Suppressor macrophage treated with lipopolysaccharide for 4 hours (primary cell): ENCODE results near the gene VIT.

Experiments
- DNase-seq: peaks from one replicate; pipeline ENCODE4 v3.0.0-alpha.2; 2020

Gene VIT, protein sequence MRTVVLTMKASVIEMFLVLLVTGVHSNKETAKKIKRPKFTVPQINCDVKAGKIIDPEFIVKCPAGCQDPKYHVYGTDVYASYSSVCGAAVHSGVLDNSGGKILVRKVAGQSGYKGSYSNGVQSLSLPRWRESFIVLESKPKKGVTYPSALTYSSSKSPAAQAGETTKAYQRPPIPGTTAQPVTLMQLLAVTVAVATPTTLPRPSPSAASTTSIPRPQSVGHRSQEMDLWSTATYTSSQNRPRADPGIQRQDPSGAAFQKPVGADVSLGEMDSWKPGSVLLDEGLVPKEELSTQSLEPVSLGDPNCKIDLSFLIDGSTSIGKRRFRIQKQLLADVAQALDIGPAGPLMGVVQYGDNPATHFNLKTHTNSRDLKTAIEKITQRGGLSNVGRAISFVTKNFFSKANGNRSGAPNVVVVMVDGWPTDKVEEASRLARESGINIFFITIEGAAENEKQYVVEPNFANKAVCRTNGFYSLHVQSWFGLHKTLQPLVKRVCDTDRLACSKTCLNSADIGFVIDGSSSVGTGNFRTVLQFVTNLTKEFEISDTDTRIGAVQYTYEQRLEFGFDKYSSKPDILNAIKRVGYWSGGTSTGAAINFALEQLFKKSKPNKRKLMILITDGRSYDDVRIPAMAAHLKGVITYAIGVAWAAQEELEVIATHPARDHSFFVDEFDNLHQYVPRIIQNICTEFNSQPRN

DNA sequence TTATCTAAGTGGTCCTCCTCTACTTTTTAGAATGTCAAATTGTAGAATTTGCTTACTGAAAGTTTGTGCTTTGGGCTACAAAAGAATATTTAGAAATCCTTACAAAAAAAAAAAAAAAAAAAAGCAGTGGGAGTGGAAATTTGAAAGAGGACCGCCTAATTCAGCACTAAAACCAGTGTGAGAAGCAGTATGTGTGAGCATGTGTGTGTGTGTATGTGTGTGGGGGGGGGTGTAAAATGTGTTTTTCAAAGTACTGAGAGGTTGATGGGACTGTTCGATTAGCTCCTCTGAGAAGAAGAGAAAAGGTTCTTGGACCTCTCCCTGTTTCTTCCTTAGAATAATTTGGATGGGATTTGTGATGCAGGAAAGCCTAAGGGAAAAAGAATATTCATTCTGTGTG is at the start of gene VIT:
Gene VIT (plus strand): TSS at position 175 of the 400 bp plus-strand sequence. CDS start 19,664 bp downstream, outside the sequence.
- no peak for DNase-seq

DNA sequence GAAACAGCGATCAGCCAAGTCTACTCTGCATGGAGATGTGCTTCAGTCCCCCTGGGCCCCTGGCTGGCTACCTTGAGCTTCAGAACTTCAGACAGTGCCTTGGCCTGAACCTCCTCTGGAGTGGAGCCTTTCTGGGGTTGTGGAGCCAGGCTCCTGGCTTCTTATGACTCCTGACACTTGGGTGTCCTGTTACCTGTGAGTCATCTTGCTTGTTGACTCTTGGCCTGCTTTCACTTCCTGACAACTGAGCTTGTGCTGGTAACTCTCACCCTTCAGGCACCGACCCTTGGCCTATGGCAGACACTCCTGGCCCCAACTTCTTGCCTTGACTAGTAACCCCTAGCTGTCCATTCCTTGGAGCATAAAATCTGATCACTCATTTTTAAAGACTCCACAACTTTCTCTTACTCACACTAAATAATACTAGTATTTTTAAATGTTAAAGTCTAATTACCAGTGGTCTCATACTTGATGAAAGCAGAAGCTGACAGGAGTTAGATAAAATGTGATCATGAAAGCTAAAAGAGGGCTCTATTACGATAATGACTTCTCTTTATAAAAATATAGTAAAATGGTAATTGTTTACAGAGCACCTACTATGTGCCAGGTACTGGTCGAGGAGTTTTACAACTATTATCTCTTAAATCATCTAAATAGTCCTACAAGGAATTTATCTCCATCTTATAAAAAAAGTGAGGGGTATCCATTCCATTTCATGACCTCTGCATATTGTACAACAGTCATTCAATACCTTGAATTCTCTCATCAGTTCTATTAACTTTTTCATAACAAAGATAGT is 46.3 kb upstream of the VIT start:
- peak; percentile 52 for DNase-seq

DNA sequence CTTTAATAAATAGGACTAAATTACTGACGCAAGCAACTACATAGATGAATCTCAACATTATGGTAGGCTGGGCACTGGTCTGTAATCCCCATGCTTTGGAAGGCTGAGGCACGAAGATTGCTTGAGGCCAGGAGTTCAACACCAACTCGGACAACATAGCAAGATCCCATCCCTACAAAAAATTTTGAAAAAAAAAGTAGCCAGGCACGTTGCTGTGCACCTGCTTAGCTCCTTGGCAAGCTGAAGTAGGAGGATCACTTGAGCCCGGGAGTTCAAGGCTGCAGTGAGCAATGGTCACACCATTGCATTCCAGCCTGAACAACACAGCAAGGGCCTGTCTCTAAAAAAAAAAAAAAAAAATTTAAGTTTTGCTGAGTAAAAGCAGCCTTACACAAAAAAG is 43.4 kb upstream of the VIT start:
- no peak for DNase-seq

DNA sequence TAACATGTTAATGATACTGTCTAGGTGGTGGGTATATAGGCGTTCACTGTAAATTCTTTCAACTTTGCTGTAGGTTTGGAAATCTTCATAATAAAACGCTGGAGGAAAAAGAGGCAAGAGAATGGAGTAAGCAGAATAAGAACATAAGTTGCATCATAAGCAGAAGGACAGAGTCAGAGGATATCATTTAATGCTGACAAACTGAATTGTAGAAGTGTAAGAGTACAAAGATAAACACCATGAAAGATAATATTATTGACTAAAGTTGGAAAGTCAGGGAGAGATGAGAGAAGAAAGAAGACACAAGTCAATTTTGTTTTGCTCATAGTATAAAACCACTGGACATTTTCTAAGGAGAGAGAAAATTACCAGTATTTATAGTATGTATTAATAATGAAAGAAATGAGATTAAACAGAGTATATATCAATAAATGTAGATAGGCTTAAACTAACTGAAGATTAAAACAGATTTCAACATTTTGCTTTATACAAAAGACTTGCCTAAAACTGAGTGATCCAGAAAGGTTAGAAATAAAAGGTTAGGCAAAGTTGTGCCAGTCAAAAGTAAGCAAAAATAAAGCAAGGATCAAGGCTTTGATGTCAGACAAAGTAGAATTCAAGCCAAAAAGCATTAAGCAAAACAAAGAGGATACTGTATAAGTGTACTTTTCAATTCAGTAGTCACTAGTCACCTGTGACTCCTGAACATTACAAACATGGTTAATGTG is 42.4 kb upstream of the VIT start:
- DNase-seq = no peak

DNA sequence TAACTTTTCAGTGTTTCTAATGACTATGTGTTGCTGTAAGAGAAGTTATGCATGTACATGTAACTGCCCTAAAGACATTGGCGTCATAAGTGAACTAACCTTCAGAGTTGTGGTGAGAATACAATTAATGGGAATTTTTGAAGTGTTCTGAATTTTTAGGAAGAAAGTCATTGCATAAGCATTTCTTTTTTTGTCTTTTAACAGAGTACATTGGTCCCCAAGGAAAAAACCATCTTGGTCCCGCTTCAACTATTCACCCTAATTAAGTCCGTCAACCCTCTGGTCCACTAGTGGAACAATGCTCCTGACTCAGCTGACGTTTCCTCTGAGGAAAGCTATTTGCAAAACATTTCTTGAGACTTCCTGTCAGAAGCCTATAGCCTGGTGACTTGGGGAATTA is 41.1 kb upstream of the VIT start:
- no peak for DNase-seq

DNA sequence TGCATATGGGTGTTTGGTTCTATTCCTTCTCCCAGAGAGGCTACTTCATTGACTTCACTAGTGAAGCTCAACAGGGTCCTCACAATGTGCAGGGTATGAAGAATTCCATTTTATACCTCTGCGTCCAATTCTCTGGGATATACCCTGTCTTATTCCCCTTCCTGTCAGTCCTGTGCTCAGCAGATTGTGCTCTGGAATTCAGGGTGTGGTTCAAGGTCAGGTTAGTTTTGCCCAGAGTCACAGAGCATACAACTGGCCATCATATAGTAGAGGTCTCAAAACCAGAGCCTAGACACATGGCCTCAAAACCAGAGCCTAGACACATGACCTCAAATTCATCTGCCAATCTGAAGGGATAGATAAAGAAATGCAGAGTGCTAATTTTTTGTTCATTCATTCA is 38.8 kb upstream of the VIT start:
- DNase-seq = no peak

DNA sequence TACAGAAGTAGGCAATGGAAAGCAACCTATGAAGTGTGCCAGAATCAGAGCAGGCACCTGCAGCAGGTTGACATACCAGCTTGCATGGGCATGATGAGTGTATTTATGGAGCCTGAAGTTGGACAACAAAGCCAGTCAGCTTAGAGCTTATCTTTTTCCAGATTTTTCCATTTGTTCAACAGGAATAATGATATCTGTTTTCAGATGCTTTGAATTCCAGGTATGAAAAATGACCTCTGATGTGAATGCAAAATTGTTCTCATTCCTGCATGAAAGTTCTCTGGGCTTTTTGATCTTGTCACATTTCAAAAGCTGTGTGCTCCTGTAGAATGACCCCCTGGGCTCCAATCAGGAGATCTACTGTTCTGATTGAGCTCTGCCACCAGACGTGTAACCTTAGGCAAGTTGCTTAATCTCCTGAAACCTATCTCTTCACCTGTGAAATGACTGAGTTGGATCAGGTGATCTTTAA is 38.2 kb upstream of the VIT start:
- DNase-seq = no peak

DNA sequence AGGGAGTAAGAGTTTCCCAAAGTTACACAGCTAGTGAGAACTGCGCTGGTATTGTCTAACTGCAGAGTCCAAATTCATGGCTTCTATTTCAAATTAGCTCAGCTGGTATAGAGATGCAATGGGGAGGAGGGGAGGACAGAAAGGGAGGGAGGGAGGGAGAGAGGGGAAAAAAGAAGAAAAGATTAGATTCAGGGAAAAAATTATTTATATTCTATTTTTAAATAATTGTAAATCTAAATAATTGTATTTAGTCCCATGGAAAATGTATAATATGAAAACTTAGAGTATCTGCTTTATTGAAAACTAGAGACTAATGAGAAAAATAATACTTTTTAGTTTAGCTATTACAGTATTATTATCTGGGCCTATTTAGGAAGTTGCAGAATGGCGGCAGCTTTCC is 37.3 kb upstream of the VIT start:
- DNase-seq = no peak

DNA sequence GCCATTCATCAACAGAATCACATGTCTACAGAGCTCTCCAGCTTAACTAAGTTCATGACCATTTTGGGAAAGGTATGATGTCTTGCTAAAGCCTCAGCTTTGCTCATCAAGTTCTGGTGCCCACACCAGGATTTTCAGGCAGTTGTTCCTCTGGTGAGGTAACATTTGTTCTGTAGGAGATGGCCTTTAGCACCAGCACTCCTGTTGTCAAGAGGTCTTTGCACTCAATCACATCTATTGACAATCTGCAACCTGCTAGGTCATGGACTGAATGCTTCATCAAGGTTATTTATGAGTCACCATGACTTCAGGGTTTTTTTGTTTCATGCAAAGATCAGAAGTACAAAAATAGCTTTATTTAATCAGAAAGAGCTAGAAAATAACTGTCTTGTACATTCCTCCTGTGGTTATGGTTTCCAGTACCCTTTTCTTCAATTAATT is 36.6 kb upstream of the VIT start:
- no peak for DNase-seq

DNA sequence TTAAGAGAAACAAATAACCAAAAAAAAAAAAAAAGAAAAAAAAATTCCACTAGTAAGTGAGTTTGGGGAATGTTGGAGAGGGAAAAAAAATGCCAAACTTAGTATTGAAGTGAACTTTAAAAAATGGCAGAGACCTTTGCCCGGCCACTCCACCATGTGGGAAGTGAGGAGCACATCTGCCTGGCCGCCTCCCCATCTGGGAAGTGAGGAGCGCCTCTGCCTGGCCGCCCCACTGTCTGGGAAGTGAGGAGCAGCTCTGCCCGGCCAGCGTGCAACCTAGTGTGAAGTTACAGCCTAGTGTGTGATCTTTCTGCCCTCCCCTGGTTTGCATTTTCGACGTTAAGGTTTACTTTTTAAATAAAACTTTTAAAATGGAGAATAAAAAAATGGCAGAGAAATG is 33.9 kb upstream of the VIT start:
- DNase-seq = no peak

DNA sequence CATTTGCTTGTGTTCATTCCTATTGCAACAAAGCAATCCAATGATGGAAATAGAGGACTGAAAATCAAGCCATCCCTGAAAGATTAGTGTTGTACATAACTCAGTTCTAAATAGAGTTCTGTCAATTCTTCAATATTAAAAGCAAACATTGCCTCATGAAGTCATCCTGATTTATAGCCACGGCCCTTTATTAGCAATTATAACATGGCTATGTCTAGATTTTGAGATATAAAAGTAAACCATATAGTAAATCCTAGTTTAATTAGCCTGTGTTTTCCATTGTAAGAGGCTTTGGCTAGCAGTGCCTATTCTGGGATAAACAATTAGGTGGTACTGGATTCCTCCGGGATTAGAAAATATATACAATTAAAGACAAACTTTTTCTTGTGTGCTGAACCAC is 33.2 kb upstream of the VIT start:
- no peak for DNase-seq

DNA sequence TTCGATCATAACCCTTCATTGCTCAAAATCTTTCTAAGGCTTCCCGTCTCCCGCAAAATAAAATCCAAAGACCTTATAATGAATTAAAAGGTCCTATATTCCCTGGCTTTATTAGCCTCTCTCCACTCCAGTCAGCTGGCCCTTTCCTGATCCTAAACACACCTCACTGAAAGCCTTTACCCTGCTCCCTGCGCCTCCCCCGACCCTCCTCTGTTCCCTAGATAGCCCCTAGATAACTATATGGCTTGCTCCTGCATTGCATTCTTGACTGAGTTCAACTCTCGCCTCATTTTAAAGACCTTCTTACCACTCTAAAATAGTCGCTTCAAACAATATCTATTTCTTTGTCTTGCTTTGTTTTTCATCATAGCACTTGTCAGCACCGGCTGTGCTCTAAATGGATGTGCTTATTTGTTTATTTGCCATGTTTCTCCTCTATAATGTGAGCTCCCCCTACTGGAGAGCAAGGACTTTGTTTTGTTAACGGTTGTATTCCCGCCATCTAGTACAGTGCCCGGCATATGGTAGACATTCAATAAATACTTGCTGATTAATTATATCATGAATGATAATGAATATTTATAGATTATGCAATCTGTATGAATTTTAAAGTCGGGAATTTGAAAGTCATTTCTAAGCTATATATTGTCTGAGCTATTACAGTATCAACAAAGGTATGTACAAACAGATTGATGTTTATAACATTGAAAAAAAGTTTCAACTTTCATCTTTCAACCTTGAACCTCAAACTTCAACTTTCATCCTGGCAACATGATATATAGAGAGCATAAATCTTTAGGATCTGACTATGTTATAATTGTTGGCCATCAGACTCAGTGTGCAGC is 32.4 kb upstream of the VIT start:
- DNase-seq = peak; percentile 66

DNA sequence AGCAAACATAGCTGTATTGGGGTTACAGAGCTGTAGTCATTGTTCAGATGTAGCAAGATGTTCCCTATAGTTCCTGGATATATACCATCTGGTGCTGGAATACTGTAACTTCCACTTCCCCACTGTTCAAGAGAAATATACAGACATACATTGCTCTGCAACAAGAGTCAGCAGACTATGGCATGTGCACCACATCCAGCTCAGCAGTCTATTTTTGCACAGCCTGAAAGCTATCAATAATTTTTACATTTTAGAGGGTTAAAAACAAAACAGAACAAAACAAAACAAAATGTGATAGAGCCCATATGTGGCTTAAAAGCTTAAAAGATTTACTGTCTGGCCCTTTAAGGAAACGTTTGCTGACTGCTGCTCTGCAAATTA is 31.8 kb upstream of the VIT start:
- no peak for DNase-seq

DNA sequence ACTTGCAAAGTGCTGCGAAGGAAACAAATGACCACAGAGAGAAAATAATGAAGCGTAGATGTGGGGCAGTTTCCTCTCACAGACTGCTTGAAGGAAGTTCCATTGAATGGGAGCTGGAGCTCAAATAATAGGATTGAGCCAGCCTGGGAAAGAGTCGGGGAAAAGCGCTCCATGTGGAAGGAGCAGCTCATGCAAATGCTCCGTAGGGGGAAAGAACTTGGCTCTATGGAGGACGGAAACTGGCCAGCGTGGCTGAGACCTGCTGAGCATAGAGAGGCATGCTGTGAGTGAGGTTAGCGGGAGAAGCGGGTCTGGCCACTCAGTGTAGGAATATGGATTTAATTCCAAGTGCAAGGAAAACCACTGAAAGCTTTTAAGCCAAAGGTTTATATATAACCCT is 28.6 kb upstream of the VIT start:
- no peak for DNase-seq

DNA sequence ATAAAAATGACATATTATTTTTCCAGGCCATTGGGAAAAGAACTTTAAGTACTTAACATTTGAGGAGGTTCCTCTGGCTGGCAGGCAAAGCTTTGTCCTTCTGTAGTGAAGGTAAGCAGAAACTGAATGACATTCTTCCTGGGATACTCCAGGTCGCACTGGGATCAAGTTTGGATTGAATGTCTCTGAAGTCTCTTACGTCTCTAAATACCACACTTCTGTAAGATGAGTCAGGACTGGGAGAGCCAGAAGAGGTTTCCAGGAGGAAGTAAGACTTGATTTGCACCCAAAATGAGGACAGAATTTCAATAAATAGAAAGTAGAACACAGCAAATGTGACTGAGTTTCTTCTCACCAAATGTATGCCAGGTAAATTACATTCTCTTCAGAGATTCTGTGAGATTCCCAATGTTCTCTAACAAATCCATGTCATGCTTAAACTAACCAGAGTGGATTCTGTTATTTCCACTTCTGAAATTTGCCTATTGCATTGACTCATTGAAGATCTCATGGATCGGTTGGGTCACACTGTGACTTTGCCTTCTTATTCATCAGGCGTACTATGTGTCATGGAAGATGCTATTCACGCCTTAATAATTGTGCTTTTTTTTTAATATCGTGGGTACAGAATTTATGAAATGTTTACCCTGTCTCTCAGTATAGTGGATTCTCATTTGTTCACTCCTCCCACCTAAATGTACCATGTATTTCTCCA is 25.5 kb upstream of the VIT start:
- DNase-seq = peak; percentile 16

DNA sequence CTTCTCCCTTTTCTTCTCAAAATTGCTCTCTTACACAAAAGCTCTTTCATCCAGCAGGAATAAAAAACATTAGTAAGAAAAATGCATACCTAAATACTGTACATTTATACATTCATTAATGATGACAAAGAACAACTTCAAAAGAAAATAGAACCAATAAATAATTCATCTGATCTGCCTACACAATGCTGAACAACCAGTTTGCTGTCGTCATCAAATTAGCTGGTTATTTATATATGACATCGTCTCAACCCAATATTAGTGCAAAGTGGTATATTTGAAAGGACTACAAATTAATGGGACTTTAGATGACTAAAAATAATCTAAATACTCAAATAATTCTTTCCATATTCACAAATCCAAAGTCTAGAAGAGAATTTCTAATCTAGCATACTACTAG is 24.8 kb upstream of the VIT start:
- no peak for DNase-seq

DNA sequence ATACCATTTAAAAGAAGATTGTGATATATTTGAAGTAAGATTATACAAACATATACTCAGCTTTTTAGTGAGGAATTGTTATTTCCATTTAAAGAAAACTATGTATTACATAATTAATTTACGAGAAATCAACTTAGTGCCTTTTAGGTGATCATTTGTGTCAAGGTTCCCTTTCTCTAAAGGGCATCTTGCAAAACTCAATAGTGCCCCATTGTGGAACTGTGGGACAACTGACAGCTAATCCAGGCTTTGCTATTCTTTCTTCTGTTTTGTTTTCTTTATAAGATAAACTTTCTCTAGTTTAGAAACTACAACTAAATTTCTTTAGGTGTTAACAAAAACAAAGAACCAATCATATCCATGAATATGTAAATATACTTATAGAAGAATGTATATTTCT is 24.3 kb upstream of the VIT start:
- DNase-seq = peak; percentile 39

DNA sequence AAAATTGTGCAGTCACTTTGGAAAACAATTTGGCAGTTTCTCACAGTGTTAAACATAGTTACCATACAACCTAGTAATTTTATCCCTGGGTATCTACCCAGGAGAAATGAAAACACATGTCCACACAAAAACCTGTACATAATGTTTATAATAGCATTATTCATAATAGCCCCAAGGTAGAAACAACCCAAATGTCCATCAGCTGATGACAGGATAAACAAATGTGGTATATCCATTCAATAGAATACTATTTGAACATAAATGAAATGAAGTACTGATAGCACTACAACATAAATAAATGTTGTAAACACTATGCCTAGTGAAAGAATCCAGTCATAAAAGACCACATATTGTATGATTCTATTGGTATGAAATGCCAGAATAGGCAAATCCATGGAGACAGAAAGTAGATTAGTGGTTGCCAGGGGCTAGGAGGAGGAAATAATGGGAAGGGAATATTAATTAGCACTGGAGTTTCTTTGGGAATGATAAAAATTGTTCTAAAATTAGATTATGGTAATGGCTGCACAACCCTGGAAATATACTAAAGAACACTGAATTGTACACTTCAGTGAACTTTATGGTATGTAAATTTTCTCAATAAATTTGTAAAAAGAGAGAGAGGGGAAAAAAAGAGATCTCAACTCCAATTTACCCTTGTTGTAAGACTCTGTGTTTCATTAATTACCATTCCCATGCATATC is 20.8 kb upstream of the VIT start:
- no peak for DNase-seq

DNA sequence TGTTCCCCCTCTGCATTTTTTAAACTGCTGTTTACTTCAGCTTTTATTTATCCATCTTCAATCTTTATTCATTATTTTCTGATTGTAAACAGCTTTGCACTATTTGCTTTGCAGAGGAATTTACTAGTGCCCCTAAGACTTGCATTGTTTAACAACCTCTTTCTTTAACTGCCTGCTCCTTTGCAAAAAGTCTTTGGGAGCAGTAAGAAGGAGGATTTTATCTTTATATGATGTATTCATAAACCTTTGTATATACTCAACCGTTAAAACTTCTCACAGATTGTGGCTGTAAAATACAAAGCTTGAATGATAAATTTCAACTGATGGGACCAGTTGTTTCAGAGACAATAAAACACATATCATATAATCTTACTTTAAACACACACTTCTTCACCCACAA is 20.1 kb upstream of the VIT start:
- DNase-seq = no peak

DNA sequence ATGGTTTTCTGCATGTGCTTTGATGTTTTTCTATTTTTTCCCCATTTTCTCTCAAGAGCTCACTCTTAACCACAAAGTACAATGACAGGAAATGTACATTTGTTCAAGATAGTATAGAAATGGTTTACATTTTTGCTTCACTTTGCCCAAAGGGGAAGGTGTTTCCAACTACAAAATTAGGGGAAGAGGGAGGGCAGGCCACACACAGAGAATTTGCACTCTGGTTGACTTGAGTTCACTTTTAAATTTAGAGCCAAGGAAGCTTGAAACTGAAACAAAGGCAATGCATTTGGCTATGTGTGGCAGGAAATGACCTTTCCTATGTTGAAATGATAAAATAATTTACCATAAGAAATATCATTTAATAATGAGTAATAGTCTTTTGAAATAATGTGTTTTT is 19.1 kb upstream of the VIT start:
- peak; percentile 77 for DNase-seq
